GM21528 (cell line): ENCODE measurements around the gene PFKFB1.

Source experiments
- ATAC-seq: cut with Tn5 transposase; IDR thresholded peaks from one replicate; pipeline ENCODE4 v1.9.1; 2021; ENCODE audit warnings: mild to moderate bottlenecking, moderate library complexity; ENCODE audit not compliant: unreplicated experiment, low FRiP score

The PFKFB1 gene

GRCh38 chrX:54994099-54994498, at the start of gene PFKFB1:
PFKFB1 (minus strand) TSS chrX:54994188; CDS start chrX:54994007, 181 bp downstream.
- no peak for ATAC-seq

- no peak for ATAC-seq
Measured at GRCh38 chrX:55041514-55041913, 47.5 kb upstream of the PFKFB1 start.

GRCh38 chrX:55039471-55039870, 45.5 kb upstream of the PFKFB1 start:
- ATAC-seq = no peak

- no peak for ATAC-seq
Measured at GRCh38 chrX:55033429-55033828, 39.4 kb upstream of the PFKFB1 start.

- ATAC-seq = no peak
Measured at GRCh38 chrX:55030271-55031205, 36.5 kb upstream of the PFKFB1 start, which contains the start of gene ALAS2. ALAS2 (minus strand) TSS chrX:55030977; CDS start chrX:55026000, 4,977 bp downstream.

- no peak for ATAC-seq
Measured at GRCh38 chrX:55029291-55029690, 35.3 kb upstream of the PFKFB1 start.

- no peak for ATAC-seq
Measured at GRCh38 chrX:55028611-55029010, 34.6 kb upstream of the PFKFB1 start.

- no peak for ATAC-seq
Measured at GRCh38 chrX:55028040-55028439, 34.1 kb upstream of the PFKFB1 start.

GRCh38 chrX:55026840-55027239, 32.9 kb upstream of the PFKFB1 start:
- no peak for ATAC-seq

- no peak for ATAC-seq
Measured at GRCh38 chrX:55026143-55026542, 32.2 kb upstream of the PFKFB1 start.

- ATAC-seq = no peak
Measured at GRCh38 chrX:55014897-55015299, 20.9 kb upstream of the PFKFB1 start.

- ATAC-seq = no peak
Measured at GRCh38 chrX:55011294-55011693, 17.3 kb upstream of the PFKFB1 start.

GRCh38 chrX:55008571-55009358, 14.8 kb upstream of the PFKFB1 start:
- no peak for ATAC-seq

GRCh38 chrX:55007656-55008055, 13.7 kb upstream of the PFKFB1 start:
- ATAC-seq = no peak

GRCh38 chrX:55006827-55007621, 13.0 kb upstream of the PFKFB1 start:
- no peak for ATAC-seq

- ATAC-seq = no peak
Measured at GRCh38 chrX:55005256-55005655, 11.3 kb upstream of the PFKFB1 start.

- ATAC-seq = no peak
Measured at GRCh38 chrX:55004231-55004630, 10.2 kb upstream of the PFKFB1 start.

GRCh38 chrX:54999717-55000598, 6.0 kb upstream of the PFKFB1 start, which contains the start of gene APEX2:
APEX2 (plus strand) TSS chrX:55000363; CDS start chrX:55000423, 60 bp downstream.
- ATAC-seq = peak; percentile 98

GRCh38 chrX:54995621-54996020, 1.6 kb upstream of the PFKFB1 start:
- ATAC-seq = no peak
